SK-N-SH treated with all-trans-retinoic acid at 6 μM for 48 hours (cell line): Measurements from ENCODE around the gene AUTS2.

Experiments
- ATAC-seq: fragments of 200-7000 bp; cut with Tn5 transposase; 3 replicates; pipeline ENCODE4 v1.9.1; 2020; ENCODE audit warnings: mild to moderate bottlenecking, moderate library complexity
- ARNTL ChIP-seq: fragments of 450-650 bp; formaldehyde crosslinking; IDR thresholded peaks from 2 replicates; pipeline ENCODE4 v1.5.0; 2020; ENCODE audit warnings: low read depth, mild to moderate bottlenecking, moderate library complexity, borderline replicate concordance
- BACH2 ChIP-seq: fragments of 250-450 bp; sonication (Bioruptor Pico); IDR thresholded peaks from 2 replicates; pipeline ENCODE4 v1.9.0; 2021; ENCODE audit warnings: mild to moderate bottlenecking, borderline replicate concordance
- CREB5 ChIP-seq: fragments of 250-450 bp; sonication (Bioruptor Pico); IDR thresholded peaks from 2 replicates; pipeline ENCODE4 v1.5.1; 2020; ENCODE audit warnings: low read depth, mild to moderate bottlenecking, moderate library complexity
- CSDC2 ChIP-seq: fragments of 250-450 bp; sonication (Bioruptor Pico); IDR thresholded peaks from 2 replicates; pipeline ENCODE4 v1.5.0; 2020; ENCODE audit warnings: mild to moderate bottlenecking, moderate library complexity
- ESRRG ChIP-seq: fragments of 250-450 bp; sonication (Bioruptor Pico); IDR thresholded peaks from 2 replicates; pipeline ENCODE4 v1.6.1; 2021; ENCODE audit warnings: mild to moderate bottlenecking
- GLIS3 ChIP-seq: fragments of 250-450 bp; sonication (Bioruptor Pico); IDR thresholded peaks from 2 replicates; pipeline ENCODE4 v1.5.0; 2020; ENCODE audit warnings: mild to moderate bottlenecking, moderate library complexity
- ISL1 ChIP-seq: fragments of 250-450 bp; sonication (Bioruptor Pico); IDR thresholded peaks from 2 replicates; pipeline ENCODE4 v2.1.2; 2022; ENCODE audit warnings: mild to moderate bottlenecking, moderate library complexity
- OSR1 ChIP-seq: fragments of 250-450 bp; sonication (Bioruptor Pico); IDR thresholded peaks from 2 replicates; pipeline ENCODE4 v1.8.0; 2022; ENCODE audit warnings: moderate library complexity, mild to moderate bottlenecking, inconsistent platforms
- POU6F1 ChIP-seq: fragments of 250-450 bp; sonication (Bioruptor Pico); IDR thresholded peaks from 2 replicates; pipeline ENCODE4 v1.8.0; 2021; ENCODE audit warnings: low read depth, mild to moderate bottlenecking, moderate library complexity, borderline replicate concordance
- PPARA ChIP-seq: fragments of 250-450 bp; sonication (Bioruptor Pico); IDR thresholded peaks from 2 replicates; pipeline ENCODE4 v1.5.0; 2020; ENCODE audit warnings: mild to moderate bottlenecking, borderline replicate concordance
- SNAI2 ChIP-seq: fragments of 250-450 bp; sonication (Bioruptor Pico); IDR thresholded peaks from 2 replicates; pipeline ENCODE4 v1.5.0; 2020; ENCODE audit warnings: mild to moderate bottlenecking, moderate library complexity
- TCF4 ChIP-seq: fragments of 250-450 bp; sonication (Bioruptor Pico); IDR thresholded peaks from 2 replicates; pipeline ENCODE4 v1.8.0; 2021; ENCODE audit warnings: mild to moderate bottlenecking, moderate library complexity, borderline replicate concordance
- TOX ChIP-seq: fragments of 250-450 bp; sonication (Bioruptor Pico); IDR thresholded peaks from 2 replicates; pipeline ENCODE4 v1.8.0; 2021; ENCODE audit warnings: mild to moderate bottlenecking, moderate library complexity, borderline replicate concordance
- TSHZ2 ChIP-seq: fragments of 250-450 bp; sonication (Bioruptor Pico); IDR thresholded peaks from 2 replicates; pipeline ENCODE4 v1.5.0; 2020; ENCODE audit warnings: mild to moderate bottlenecking, moderate library complexity
- ZFP3 ChIP-seq: fragments of 250-450 bp; sonication (Bioruptor Pico); IDR thresholded peaks from 2 replicates; pipeline ENCODE4 v1.5.0; 2020; ENCODE audit warnings: mild to moderate bottlenecking, moderate library complexity
- ZFP30 ChIP-seq: fragments of 450-650 bp; formaldehyde crosslinking; IDR thresholded peaks from 2 replicates; pipeline ENCODE4 v1.5.0; 2022; ENCODE audit warnings: mild to moderate bottlenecking, moderate library complexity
- ZNF565 ChIP-seq: fragments of 450-650 bp; formaldehyde crosslinking; conservative IDR thresholded peaks from 2 replicates; pipeline ENCODE4 v1.5.0; 2020; ENCODE audit warnings: low read depth, mild to moderate bottlenecking, moderate library complexity
- ZNF70 ChIP-seq: fragments of 450-650 bp; formaldehyde crosslinking; IDR thresholded peaks from 2 replicates; pipeline ENCODE4 v1.5.0; 2020; ENCODE audit warnings: mild to moderate bottlenecking, moderate library complexity
- ZNF8 ChIP-seq: fragments of 450-650 bp; formaldehyde crosslinking; IDR thresholded peaks from 2 replicates; pipeline ENCODE4 v1.5.0; 2020; ENCODE audit warnings: mild to moderate bottlenecking, moderate library complexity
- TF ChIP-seq, protein P1 (sequence below): fragments of 250-450 bp; sonication (Bioruptor Pico); IDR thresholded peaks from 2 replicates; pipeline ENCODE4 v1.8.0; 2020; ENCODE audit warnings: mild to moderate bottlenecking, moderate library complexity, borderline replicate concordance
- TF ChIP-seq, protein P2 (sequence below): fragments of 250-450 bp; sonication (Bioruptor Pico); IDR thresholded peaks from 2 replicates; pipeline ENCODE4 v1.5.1; 2021; ENCODE audit warnings: mild to moderate bottlenecking, moderate library complexity

Gene AUTS2

DNA sequence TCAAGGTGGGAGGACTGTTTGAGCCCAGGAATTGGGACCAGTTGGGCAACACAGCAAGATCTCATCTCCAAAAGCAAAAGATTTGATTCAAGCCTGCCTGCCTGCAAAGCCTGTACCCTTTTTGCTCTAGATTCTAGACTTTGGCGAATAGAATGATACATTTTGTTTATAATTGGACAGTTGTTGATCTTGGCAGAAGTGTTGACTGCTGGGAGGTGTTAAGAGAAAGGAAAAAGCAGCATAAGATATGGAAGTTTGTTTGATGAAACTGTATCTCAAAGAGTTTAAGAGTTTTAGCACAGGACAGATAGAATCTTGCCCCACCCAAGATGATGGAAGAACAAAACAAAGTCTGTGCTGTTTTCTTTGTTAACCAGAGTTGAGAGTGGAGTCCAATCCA, 224.1 kb downstream of the AUTS2 start:
- no peak for ATAC-seq

DNA sequence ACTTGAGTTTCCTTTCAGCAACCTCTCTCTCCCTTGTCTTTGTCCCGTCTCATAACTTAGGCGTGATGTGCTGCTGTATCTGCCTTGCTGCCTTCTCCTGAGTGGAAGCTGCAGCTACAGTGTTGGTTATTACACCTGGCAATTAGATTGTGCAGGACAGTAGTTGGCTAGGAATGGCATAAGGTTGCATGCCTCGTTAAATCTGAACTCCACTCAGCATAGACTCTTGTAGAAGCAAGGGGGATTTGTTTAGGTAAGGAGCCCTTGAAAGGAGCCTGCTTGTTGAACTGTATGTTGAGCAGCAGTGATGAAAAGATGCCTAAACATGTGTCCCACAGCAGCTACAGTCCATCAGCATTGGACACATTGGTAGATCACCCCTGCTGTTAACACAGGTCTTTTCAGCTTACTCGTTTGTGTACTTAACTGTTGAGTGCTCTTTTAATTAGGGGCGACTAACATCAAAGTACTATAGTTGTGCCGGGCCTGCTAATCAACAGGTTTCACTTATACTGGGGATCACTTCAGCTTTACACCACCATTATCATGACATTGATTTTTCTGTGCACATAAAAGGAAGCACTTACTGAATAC, 225.0 kb downstream of the AUTS2 start:
- TF ChIP-seq ZFP3 (no peak), ARNTL (CRISPR knock-in tag) (no peak), POU6F1 (CRISPR knock-in tag) (no peak), OSR1 (no peak), TOX (no peak), ESRRG (CRISPR knock-in tag) (no peak), ISL1 (CRISPR knock-in tag) (no peak), CSDC2 (CRISPR knock-in tag) (no peak), BACH2 (no peak), GLIS3 (CRISPR knock-in tag) (no peak), ZNF8 (CRISPR knock-in tag) (no peak), ZNF565 (CRISPR knock-in tag) (no peak)
- TF ChIP-seq, protein P1, sequence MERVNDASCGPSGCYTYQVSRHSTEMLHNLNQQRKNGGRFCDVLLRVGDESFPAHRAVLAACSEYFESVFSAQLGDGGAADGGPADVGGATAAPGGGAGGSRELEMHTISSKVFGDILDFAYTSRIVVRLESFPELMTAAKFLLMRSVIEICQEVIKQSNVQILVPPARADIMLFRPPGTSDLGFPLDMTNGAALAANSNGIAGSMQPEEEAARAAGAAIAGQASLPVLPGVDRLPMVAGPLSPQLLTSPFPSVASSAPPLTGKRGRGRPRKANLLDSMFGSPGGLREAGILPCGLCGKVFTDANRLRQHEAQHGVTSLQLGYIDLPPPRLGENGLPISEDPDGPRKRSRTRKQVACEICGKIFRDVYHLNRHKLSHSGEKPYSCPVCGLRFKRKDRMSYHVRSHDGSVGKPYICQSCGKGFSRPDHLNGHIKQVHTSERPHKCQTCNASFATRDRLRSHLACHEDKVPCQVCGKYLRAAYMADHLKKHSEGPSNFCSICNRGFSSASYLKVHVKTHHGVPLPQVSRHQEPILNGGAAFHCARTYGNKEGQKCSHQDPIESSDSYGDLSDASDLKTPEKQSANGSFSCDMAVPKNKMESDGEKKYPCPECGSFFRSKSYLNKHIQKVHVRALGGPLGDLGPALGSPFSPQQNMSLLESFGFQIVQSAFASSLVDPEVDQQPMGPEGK, result no peak
- TF ChIP-seq, protein P2, sequence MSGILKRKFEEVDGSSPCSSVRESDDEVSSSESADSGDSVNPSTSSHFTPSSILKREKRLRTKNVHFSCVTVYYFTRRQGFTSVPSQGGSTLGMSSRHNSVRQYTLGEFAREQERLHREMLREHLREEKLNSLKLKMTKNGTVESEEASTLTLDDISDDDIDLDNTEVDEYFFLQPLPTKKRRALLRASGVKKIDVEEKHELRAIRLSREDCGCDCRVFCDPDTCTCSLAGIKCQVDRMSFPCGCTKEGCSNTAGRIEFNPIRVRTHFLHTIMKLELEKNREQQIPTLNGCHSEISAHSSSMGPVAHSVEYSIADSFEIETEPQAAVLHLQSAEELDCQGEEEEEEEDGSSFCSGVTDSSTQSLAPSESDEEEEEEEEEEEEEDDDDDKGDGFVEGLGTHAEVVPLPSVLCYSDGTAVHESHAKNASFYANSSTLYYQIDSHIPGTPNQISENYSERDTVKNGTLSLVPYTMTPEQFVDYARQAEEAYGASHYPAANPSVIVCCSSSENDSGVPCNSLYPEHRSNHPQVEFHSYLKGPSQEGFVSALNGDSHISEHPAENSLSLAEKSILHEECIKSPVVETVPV, result no peak
- no peak for ATAC-seq

More for the DNA sequence above, 224.1 kb downstream of the AUTS2 start:
- no peak for TF ChIP-seq TSHZ2 (CRISPR knock-in tag)
- TF ChIP-seq GLIS3 (CRISPR knock-in tag), result no peak

DNA sequence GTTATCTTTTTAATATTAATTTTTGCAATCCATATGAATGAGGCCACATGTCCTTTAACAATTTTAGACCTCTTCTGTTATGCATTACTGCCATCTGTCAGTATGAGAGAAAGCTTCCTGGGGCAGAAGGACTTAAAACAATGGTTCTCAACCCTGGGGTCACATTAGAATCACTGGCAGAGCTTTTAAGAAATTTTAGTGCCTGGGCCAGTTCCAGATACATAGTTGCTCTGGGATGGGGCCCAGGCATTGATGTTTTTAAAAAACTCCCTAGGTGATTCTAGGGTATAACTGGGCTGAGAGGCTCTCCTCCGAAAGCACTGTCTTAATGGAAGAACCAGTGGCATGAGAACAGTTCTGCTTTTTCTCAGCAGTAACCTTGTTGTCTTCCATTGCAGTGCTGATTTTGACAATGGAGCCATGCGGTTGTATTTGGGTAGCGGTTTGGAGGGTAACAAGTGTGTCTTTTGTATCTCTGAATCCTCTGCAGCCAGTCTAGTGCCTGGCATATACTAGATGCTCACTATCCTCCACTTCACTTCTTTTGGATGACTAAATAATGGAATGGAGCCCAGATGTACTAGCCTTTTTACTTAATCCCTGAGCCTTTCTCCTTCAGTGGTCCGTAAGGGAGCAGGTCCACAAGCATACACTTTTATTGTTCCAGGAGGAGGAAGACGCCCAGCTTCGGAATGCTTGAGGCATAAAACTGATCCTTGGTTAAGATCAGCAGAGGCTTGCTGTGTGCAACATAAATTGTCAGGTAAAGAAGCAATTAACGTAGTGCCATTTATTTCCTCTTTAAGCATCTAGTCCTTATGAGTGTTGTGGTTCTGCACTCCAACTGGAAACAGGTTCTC, 227.1 kb downstream of the AUTS2 start:
- TF ChIP-seq ZNF70 (CRISPR knock-in tag) (peak; percentile 70), TCF4 (CRISPR knock-in tag) (no peak)
- ATAC-seq, result peak; percentile 91

- ATAC-seq, result no peak
- no peak for TF ChIP-seq CSDC2 (CRISPR knock-in tag)
- no peak for TF ChIP-seq PPARA (CRISPR knock-in tag)
- no peak for TF ChIP-seq ARNTL (CRISPR knock-in tag)
- no peak for TF ChIP-seq BACH2
- no peak for TF ChIP-seq POU6F1 (CRISPR knock-in tag)
- TF ChIP-seq ESRRG (CRISPR knock-in tag), result no peak
- no peak for TF ChIP-seq TCF4 (CRISPR knock-in tag)
- no peak for TF ChIP-seq CREB5 (CRISPR knock-in tag)
- no peak for TF ChIP-seq ZFP30 (CRISPR knock-in tag)
- TF ChIP-seq GLIS3 (CRISPR knock-in tag), result no peak
- TF ChIP-seq TOX, result no peak
- no peak for TF ChIP-seq OSR1
- TF ChIP-seq SNAI2, result no peak
- no peak for TF ChIP-seq TSHZ2 (CRISPR knock-in tag)
Observed at GRCh38 chr7:69826283-69826682, 228.0 kb downstream of the AUTS2 start.
